Upper lobe of left lung (tissue), 6 donors: ENCODE measurements around the gene RITA1. TPM values are rescaled to one million over a fixed set of nuclear protein-coding genes. Genes with fewer than 3 reads are reported as not detected.

ENCODE experiments used
- ATAC-seq, 2 donors: fragments of 200-7000 bp; cut with Tn5 transposase; one replicate each; pipeline ENCODE4 v1.9.1; 2022; ENCODE audit warnings: mild to moderate bottlenecking in 2 of 2, moderate library complexity in 2 of 2; ENCODE audit not compliant: low FRiP score in 2 of 2
- DNase-seq, 2 donors: peaks; one replicate each; pipeline ENCODE4 v3.0.0-alpha.2; 2019 to 2020
- H3K27ac ChIP-seq, 4 donors: fragments of 200-600 bp; sonication (generic); one replicate each; pipeline ENCODE4 v1.5.1; 2016 to 2019
- H3K27me3 ChIP-seq, 4 donors: fragments of 200-600 bp; sonication (generic); one replicate each; pipeline ENCODE4 v1.5.1; 2017 to 2019
- H3K36me3 ChIP-seq, 4 donors: fragments of 200-600 bp; sonication (generic); one replicate each; pipeline ENCODE4 v1.5.1; 2016 to 2019
- H3K4me1 ChIP-seq, 4 donors: fragments of 200-600 bp; sonication (generic); one replicate each; pipeline ENCODE4 v1.5.1; 2018 to 2019
- H3K4me3 ChIP-seq, 4 donors: fragments of 200-600 bp; sonication (generic); one replicate each; pipeline ENCODE4 v1.5.1; 2017 to 2019; ENCODE audit warnings: mild to moderate bottlenecking in 2 of 4, moderate library complexity in 1 of 4
- H3K9me3 ChIP-seq, 4 donors: fragments of 200-600 bp; sonication (generic); one replicate each; pipeline ENCODE4 v1.5.1; 2018 to 2019
- EP300 ChIP-seq, 4 donors: sonication (generic); formaldehyde crosslinking; IDR thresholded peaks; one replicate each; pipeline ENCODE4 v1.5.1; 2017; ENCODE audit warnings: antibody characterized with exemption in 4 of 4, control low read depth in 2 of 4
- POLR2A ChIP-seq, 4 donors: fragments of 450-650 bp; IDR thresholded peaks; one replicate each; pipeline ENCODE4 v1.5.1; 2016 to 2017; ENCODE audit warnings: antibody characterized with exemption in 4 of 4, mild to moderate bottlenecking in 2 of 4
- POLR2AphosphoS5 ChIP-seq, 2 donors: sonication (generic); formaldehyde crosslinking; IDR thresholded peaks; one replicate each; pipeline ENCODE4 v1.5.1; 2017; ENCODE audit warnings: antibody characterized with exemption in 2 of 2
- WGBS, 2 donors: methylation state at CpG; one replicate each; pipeline ENCODE4 v1.1.5; 2017 to 2018; 5-methylcytosine and 5-hydroxymethylcytosine counted together
- total RNA-seq, 6 donors: library from RNA; depleted of rRNA in 4 of 6; stranded (reverse); fragments of >200 nt in 4 of 6; gene quantifications; one replicate each; pipeline versions ENCODE4 v1.1.0 to v1.2.1, GENCODE V29; 2016 to 2021
- TF ChIP-seq, protein P1 (sequence below), 6 experiments: fragments of 450-650 bp in 4 of 6; fragments of 200-600 bp in 2 of 6; sonication (generic) in 2 of 6; IDR thresholded peaks; one replicate each; pipeline ENCODE4 v1.5.1; 2016 to 2019; ENCODE audit warnings: antibody characterized with exemption in 6 of 6
- donor health status: DM: no; HTN: no; CAD: no; lungs with moderate emphysema.
- donor health status: DM: no; HTN: yes; CAD: no; lungs with severe emphysema.

The RITA1 gene
- total RNA-seq, 6 donors from 2014 or later, result 11.5 to 25.2 (median 17.6) TPM

DNA sequence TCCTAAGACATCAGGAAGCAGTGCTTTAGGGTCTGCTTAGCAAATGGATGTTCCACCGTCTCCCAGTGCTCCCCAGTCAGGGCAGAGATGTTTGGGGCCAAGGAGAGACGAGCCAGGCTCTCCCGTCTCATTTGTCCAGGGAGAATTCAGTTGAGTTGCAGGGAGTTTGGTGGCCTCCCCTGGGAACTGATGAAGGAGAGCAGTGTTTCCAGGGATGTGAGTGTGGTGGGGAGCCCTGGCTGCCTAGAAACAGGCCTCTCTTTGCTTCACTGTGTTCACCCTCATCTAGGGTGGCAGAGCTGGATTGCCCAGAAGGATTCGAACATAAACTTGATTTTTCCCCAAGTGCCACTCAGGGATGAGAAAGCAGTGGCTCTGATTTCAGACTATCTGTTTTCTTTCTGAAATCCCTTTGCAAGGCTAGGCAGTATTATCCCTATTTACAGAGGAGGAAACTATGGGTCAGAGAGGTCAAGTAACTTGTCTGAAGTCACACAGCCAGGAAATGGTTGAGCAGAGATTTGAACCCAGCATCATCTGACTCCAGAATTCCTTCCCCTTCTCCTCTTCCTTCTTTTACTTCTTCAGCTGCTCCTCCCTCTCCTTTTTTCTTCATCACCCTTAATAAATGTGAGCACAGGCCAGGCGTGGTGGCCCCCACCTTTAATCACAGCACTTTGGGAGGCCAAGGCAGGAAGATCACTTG, 42.3 kb downstream of the RITA1 start:
- H3K27ac ChIP-seq, result peak overlapping the region; percentile 2 to 73 (median 39)
- DNase-seq (no peak), ATAC-seq (no peak)
- peaks cover 38 to 70% (median 59%) of the 10 kb centered on the region in 4 donors for H3K4me1 ChIP-seq
- 92 to 95% methylated on average over 5 of the region's 5 CpGs for WGBS, 2 donors
- TF ChIP-seq, protein P1, sequence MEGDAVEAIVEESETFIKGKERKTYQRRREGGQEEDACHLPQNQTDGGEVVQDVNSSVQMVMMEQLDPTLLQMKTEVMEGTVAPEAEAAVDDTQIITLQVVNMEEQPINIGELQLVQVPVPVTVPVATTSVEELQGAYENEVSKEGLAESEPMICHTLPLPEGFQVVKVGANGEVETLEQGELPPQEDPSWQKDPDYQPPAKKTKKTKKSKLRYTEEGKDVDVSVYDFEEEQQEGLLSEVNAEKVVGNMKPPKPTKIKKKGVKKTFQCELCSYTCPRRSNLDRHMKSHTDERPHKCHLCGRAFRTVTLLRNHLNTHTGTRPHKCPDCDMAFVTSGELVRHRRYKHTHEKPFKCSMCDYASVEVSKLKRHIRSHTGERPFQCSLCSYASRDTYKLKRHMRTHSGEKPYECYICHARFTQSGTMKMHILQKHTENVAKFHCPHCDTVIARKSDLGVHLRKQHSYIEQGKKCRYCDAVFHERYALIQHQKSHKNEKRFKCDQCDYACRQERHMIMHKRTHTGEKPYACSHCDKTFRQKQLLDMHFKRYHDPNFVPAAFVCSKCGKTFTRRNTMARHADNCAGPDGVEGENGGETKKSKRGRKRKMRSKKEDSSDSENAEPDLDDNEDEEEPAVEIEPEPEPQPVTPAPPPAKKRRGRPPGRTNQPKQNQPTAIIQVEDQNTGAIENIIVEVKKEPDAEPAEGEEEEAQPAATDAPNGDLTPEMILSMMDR (IDR thresholded peaks at IDR 0.05), result no peak
- no peak for TF ChIP-seq POLR2A (IDR thresholded peaks at IDR 0.05)
- no peak for TF ChIP-seq POLR2AphosphoS5 (IDR thresholded peaks at IDR 0.05)
- no peak for TF ChIP-seq EP300 (IDR thresholded peaks at IDR 0.05)
- no peak overlapping the region for H3K4me3 ChIP-seq
- H3K27me3 ChIP-seq, result no peaks in the 10 kb centered on the region
- H3K9me3 ChIP-seq, result no peaks in the 10 kb centered on the region
- peaks cover 0 to 48% (median 32%) of the 10 kb centered on the region in 4 donors for H3K36me3 ChIP-seq

DNA sequence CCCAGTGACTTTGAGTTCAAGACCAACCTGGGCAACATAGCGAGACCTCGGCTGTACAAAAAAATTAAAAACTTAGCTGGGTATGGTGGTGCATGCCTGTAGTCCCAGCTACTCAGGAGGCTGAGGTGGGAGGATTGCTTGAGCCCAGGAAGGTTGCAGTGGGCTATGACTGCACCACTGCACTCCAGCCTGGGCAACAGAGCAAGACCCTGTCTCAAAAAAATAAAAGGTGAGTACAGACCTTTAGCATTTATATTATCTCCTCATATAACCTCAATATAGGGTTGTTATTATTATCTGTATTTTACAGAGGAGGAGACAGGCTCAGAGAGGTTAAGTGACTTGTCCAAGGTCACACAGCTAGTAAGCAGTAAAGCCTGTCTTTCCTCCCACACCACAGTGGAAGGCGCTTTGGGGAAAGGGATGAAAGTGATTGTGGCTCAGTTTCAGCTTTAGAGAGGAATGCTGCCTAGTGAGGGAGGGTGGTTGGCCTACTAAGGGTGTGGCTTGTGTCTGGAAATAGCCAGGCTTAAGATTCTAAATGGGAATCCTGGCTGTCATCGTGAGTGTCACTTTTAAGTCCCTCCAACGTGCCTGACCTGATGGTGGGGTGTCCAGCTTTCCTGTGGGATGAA, 43.0 kb downstream of the RITA1 start:
- TF ChIP-seq, protein P1 (IDR thresholded peaks at IDR 0.05), result no peak
- TF ChIP-seq POLR2A (IDR thresholded peaks at IDR 0.05), result no peak
- TF ChIP-seq EP300 (IDR thresholded peaks at IDR 0.05), result no peak
- no peak for TF ChIP-seq POLR2AphosphoS5 (IDR thresholded peaks at IDR 0.05)
- no peak for DNase-seq
- Histone ChIP-seq H3K4me3 (no peak overlapping the region), H3K27me3 (no peaks in the 10 kb centered on the region), H3K4me1 (peaks cover 33 to 64% (median 54%) of the 10 kb centered on the region in 4 donors), H3K36me3 (peaks cover 0 to 54% (median 38%) of the 10 kb centered on the region in 4 donors), H3K9me3 (no peaks in the 10 kb centered on the region), H3K27ac (peak overlapping the region; percentile 20 to 73 (median 42))
- ATAC-seq, result no peak
- WGBS, 2 donors, result 76 to 80% methylated on average over 5 of the region's 5 CpGs

DNA sequence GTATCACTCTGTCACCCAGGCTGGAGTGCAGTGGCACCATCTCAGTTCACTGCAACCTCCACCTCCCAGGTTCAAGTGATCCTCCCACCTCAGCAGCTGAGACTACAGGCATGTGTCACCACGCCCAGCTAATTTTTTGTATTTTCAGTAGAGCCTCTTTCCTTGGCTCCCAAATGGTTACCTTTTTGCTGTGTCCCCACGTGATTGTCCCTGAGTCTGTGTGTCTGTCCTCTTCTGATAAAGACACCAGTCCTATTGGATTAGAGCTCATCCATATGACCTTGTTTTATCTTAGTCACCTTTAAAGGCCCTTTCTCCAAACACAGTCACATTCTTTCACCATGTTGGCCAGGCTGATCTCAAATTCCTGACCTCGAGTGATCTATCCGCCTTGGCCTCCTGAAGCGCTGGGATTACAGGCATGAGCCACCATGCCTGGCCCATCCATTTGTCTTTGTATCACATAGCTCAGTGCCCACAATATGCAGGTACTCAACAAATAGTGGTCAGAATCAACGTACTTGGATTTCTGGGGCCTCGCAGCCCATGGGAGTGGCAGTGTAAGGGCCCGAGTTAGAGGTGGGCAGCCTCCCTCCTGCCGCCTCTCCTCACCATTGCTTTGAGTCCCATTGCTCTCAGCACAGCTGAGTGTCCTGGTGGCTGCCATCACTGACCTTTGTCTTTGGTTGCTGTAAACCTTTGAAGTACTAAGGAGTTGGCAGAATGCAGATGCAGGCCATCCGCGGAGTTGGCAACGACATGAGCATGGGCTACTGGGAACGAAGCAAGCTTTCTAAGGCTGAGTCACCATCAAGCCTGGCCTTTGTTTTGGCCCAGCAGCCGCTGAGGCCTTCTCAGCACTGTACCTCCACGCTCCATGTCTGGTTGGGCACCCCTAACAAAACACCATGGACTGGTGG, 45.1 kb downstream of the RITA1 start:
- peaks cover 0 to 61% (median 44%) of the 10 kb centered on the region in 4 donors for H3K36me3 ChIP-seq
- WGBS, 2 donors, result 94 to 98% methylated on average over 12 to 14 of the region's 15 CpGs
- H3K9me3 ChIP-seq, result no peaks in the 10 kb centered on the region
- H3K27me3 ChIP-seq, result no peaks in the 10 kb centered on the region
- ATAC-seq (no peak), DNase-seq (no peak)
- no peak for TF ChIP-seq POLR2AphosphoS5 (IDR thresholded peaks at IDR 0.05)
- no peak for TF ChIP-seq POLR2A (IDR thresholded peaks at IDR 0.05)
- no peak for TF ChIP-seq EP300 (IDR thresholded peaks at IDR 0.05)
- TF ChIP-seq, protein P1 (IDR thresholded peaks at IDR 0.05), result no peak
- H3K4me3 ChIP-seq, result no peak overlapping the region
- H3K27ac ChIP-seq, result no peak overlapping the region
- H3K4me1 ChIP-seq, result peaks cover 20 to 49% (median 41%) of the 10 kb centered on the region in 4 donors

DNA sequence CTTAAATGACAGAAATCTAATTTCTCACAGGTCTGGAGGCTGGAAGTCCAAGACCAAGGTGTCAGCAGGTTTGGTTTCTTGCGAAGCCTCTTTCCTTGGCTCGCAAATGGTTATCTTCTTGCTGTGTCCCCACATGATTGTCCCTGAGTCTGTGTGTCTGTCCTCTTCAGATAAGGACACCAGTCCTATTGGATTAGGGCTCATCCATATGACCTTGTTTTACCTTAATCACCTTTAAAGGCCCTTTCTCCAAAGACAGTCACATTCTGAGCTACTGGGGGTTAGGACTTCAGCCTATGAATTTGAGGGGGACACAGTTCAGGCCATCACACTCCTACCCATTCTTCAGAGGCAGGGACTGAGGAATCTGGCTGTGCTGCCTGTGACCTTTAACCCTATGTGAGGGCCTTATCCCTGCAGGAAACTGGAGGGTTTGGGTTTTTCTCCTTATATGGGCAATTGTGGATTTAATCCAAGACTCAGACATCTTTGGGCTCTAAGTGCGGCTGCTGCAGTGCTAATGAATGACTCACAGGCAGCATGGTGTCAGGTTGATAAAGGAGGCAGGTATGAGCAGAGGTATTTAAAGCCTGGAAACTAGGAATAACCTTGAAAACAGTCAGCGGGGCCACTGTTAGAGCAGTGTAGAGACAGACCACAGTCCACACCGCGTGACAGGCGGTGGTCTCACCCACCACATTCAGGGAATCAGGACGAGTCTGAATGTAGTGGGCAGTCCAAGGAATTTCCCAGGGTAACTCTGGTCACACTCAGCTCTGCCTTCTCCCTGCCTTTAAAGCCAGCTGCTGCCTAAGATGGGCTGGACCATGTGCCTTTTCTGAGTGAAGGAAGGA, 45.9 kb downstream of the RITA1 start:
- peaks cover 24 to 56% (median 46%) of the 10 kb centered on the region in 4 donors for H3K4me1 ChIP-seq
- WGBS, 2 donors, result 89% methylated on average over 8 of the region's 8 CpGs
- no peak overlapping the region for H3K4me3 ChIP-seq
- peaks cover 0 to 61% (median 44%) of the 10 kb centered on the region in 4 donors for H3K36me3 ChIP-seq
- no peaks in the 10 kb centered on the region for H3K27me3 ChIP-seq
- TF ChIP-seq, protein P1 (IDR thresholded peaks at IDR 0.05), result no peak
- TF ChIP-seq POLR2A (IDR thresholded peaks at IDR 0.05) (no peak), EP300 (IDR thresholded peaks at IDR 0.05) (no peak), POLR2AphosphoS5 (IDR thresholded peaks at IDR 0.05) (no peak)
- no peaks in the 10 kb centered on the region for H3K9me3 ChIP-seq
- DNase-seq (no peak), ATAC-seq (no peak)
- peak overlapping the region in 2 of 4 donors; percentile 35 to 68 for H3K27ac ChIP-seq
